Cardiac septum (tissue), 1 donor: ENCODE results near the gene LRBA. TPM values are rescaled to one million over a fixed set of nuclear protein-coding genes. Genes with fewer than 3 reads are reported as not detected.

Experiments used
- DNase-seq: peaks from one replicate; pipeline ENCODE4 v3.0.0-alpha.2; 2020; ENCODE audit warnings: low spot score
- intact Hi-C: fragments of 100-400 bp; cut with DNase I; formaldehyde crosslinking; loops from one replicate; pipeline ENCODE4 v1.14.0; 2022
- total RNA-seq: library from RNA; stranded (reverse); fragmentation: NEBNext Ultra II Directional; extraction: Animal tissue kit (Norgen Biotek cat#: 25700); gene quantifications from one replicate; pipeline ENCODE4 v1.2.1, GENCODE V29; 2021
- donor health status: DM: no; HTN: no; CAD: no.

LRBA gene
- total RNA-seq, 1 donor from 2014 or later, result 22.7 TPM

DNA sequence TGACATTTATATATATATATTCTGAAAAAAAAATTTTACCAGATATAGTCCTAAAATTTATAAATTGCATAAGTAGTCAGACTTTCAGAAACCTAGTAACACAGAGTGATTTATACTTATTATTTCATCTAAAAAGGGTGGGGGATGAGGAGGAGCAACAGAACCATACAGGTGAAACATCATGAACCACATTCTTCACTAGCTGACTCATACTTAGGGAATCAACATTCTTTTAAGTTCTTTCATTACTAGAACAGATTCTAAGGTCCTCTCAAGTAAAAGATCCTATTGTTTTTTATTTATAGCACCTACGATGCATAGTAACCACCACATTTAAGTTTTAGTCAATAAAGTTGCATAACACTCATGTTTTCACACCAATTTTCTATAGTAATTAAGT lies 166.1 kb downstream of the LRBA start:
- intact Hi-C loops, result no loop called here
- DNase-seq, result no peak

DNA sequence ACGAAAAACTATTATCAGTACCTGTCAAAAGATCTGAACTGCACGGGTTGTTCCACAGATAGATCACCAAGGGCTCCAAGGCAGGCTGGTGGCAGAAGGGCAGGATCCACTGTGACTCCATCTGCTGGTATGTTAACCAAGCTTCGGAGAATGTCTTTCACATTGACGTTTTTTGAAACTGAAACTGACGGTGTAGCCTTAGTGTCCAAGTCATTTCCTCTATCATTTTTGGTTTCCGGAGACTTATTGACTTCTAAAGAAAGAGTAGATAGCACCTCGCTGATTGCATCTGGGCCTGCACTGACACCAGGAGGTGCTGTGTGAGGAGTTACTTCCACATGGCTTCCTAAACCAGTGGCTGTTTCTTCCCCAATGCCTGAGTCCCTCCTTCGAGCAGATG lies 186.9 kb downstream of the LRBA start:
- intact Hi-C loops, result no loop called here

DNA sequence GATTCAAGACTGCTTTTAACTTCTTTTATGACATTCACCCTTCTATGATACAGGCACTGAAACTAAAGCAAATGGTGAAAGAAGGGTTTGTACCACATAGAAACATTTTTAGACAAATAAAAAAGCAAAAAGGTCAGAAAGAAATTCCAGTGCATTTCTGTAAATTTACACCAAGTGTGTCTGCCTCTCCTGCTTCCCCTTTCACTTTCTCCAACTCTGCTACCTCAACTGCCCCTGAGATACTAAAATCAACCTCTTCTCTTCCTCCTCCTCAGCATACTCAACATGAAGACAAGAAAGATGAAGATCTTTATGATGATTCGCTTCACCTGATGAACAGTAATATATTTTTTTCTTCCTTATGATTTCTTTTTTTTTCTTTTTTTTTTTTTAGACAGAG lies 187.9 kb downstream of the LRBA start:
- DNase-seq, result no peak
- intact Hi-C loops, result no loop called here

More for the DNA sequence above, 186.9 kb downstream of the LRBA start:
- DNase-seq, result no peak

- intact Hi-C loops, result no loop called here
- DNase-seq, result no peak
Observed at GRCh38 chr4:150826306-150826705, 188.8 kb downstream of the LRBA start.

GRCh38 chr4:150822407-150822806 lies 192.7 kb downstream of the LRBA start:
- no peak for DNase-seq
- intact Hi-C loops, result no loop called here

- intact Hi-C loops, result no loop called here
Observed at GRCh38 chr4:150821641-150822040, 193.4 kb downstream of the LRBA start.

GRCh38 chr4:150820409-150820808 lies 194.7 kb downstream of the LRBA start:
- intact Hi-C loops, result no loop called here
- no peak for DNase-seq

More at GRCh38 chr4:150821641-150822040, 193.4 kb downstream of the LRBA start:
- no peak for DNase-seq

DNA sequence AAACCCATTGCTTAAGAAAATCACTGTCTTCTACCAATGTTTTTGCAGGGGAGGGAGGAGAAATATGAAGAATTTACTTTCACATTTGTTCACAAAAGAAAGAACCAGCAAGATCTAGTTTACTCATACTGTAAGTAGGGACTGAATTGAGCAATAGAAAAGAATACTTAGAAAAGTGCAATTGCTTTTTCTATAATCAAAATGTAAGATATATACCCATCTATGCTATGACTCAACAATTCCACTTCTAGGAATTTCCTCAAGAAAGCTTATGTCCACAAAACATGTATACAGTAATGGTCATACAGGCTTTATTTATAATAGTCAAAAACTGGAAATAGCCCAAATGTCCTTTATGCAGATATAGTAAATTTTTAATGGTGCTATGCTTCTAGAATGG lies 196.4 kb downstream of the LRBA start:
- intact Hi-C loops, result no loop called here
- no peak for DNase-seq

GRCh38 chr4:150817804-150818528 lies 197.1 kb downstream of the LRBA start:
- intact Hi-C loops, result no loop called here
- DNase-seq, result no peak

DNA sequence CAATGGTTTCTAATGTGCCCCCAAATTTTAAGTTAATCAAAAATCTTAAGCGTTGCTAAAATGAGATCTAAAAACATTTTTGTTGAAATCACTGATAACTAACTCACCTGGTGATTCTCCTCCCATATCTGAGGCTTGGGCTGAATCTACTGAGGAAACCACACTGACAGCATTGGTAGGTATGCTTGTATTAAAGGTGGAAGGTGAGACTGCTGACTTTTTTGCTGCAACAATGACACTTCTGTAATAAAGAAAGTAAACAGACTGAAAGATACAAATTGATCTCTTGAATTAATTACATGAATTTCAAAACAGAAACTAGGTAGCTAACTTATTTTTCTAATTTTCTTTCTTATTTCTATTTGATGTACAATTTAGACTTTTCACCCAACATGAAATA lies 198.1 kb downstream of the LRBA start:
- intact Hi-C loops, result no loop called here
- DNase-seq, result no peak

DNA sequence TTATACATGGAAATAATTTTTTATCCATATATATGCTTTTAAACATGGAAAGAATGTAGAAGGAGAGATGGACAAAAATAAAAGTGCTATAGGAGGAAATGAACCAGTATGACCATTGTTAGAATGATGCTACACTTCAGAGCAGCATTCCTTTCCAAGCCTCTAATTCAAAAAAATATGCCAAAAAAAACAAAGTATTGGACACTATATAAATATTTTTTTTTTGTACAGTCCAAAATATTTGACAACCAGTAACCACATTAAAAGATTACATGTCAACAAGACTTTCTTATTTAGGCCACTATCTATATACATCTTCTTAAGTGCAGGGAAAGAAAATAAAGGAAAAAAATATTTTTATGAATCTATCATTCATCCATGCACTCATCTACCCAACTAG lies 198.6 kb downstream of the LRBA start:
- DNase-seq, result no peak
- intact Hi-C loops, result no loop called here

DNA sequence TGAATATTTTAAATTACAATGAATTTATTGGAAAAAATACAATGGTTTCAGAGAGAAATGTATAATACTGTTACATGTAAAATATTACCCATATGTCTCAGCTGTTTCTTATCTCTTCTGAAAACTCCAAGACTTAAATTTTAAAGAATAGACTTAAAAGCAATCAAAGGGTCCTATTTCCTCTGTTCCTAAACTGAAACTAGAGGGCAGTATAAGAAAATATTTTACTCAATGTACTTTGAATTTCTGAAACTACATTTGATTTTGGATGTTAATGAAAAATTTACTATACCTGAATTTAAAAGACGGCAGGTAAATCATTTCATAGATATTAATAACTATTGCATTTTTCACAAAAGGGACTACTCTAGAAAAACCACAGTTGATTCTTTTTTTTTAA lies 200.2 kb downstream of the LRBA start:
- no peak for DNase-seq
- intact Hi-C loops, result no loop called here

- intact Hi-C loops, result no loop called here
- DNase-seq, result no peak
Observed at GRCh38 chr4:150805183-150806025, 209.7 kb downstream of the LRBA start.

DNA sequence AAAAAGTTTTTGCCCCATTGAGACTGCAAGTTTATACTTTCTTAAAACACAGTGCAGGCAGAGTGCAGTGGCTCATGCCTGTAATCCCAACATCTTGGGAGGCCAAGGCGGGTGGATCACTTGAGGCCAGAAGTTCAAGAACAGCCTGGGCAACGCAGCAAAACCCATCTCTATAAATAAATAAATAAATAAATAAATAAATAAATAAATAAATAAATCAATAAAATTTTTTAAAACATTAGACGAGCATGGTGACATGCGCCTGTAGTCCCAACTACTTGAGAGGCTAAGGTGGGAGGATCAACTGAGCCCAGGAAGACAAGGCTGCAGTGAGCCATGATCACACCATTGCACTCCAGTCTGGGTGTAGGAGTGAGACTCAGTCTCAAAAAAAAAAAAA lies 213.3 kb downstream of the LRBA start:
- no peak for DNase-seq
- intact Hi-C loops, result no loop called here

- intact Hi-C loops, result no loop called here
- no peak for DNase-seq
Observed at GRCh38 chr4:150799207-150799606, 215.9 kb downstream of the LRBA start.

DNA sequence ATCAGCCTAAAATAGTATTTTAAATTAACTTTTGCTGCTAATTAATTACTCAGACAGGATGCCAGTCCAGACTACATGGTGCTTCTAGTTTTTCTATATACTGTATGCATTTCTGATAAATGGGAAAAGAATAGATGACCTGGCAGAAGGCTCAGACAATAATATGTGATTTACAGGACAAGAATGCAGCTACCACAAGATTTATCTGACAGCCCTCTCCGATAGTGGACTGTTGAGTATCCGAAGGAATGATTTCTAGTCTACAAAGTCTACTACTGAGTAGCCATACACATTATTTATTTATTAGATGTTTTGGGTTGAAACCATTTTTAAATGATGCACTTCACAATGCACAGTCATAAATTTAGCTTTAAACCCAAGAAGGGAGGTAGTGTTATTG lies 220.4 kb downstream of the LRBA start:
- intact Hi-C loops, result no loop called here
- no peak for DNase-seq

DNA sequence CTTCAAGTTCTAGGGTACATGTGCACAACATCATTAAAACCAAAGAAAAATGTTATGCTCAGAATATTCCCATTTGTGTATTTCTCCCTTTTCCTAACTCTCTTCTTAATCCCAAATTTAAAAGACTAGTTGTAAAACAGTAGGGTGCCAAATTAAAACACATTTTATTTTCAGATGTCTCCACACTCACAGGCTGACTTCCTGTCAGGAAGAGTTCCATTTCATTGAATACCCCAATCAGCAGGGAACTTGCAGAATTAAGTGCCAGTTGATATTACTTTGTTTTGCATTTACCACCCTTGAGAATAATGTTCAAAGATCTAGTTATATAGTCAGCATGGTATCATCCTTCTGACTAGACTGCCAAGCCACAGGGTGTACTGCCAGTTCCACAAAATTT lies 225.2 kb downstream of the LRBA start:
- DNase-seq, result no peak
- intact Hi-C loops, result no loop called here

DNA sequence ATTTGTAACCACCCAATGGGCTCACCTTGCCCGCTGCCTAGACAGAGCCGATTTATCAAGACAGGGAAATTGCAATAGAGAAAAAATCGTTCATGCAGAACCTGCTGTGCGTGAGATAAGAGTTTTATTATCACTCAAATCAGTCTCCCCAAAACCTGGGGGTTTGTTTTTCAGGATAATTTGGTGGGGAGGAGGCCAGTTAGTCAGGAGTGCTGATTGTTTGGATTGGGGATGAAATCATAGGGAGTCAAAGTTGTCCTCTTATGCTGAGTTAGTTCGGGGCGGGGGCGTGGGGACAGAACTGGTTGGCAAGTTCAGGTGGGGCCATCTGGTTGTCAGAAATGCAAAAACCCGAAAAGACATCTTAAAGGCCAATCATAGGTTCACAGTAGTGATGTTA lies 230.1 kb downstream of the LRBA start:
- intact Hi-C loops, result no loop called here
- no peak for DNase-seq

- DNase-seq, result no peak
- intact Hi-C loops, result no loop called here
Observed at GRCh38 chr4:150784305-150784704, 230.8 kb downstream of the LRBA start.

DNA sequence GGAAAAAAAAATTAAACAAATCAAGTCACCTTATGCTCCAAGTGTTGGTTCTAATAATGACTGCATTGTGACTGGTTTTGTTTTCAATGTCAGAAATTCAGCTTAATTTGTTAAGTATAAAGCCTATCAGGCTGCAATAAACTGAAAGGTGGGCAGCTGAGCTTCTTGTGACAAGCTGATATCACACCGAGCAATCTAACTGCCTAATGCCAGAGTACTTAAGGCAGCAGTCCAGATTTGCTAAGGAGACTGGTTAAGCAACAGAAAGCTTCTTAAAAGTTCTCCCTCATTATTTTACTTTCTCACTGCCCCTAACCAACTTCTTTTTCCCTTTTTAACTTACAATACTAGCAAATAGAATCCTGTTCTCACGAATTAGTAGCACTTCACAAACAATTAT lies 232.2 kb downstream of the LRBA start:
- no peak for DNase-seq
- intact Hi-C loops, result no loop called here

DNA sequence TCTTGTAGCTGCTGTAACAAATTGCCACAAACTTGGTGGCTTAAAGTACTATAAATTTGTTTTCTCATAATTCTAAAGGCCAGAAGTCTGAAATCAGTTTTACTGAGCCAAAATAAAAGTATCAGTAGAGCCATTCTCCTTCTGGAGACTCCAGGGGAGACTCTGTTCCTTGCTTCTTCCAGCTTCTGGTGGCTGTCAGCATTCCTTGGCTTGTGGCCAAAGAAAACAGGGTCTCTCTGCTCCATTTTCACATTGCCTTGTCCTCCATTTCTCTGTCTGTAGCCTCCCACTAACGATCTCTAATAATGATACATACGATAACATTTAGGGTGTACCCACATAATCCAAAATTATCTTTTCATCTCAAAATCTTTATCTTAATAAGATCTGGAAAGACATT lies 232.8 kb downstream of the LRBA start:
- DNase-seq, result no peak
- intact Hi-C loops, result no loop called here
